Neural progenitor cell (in vitro differentiated cells): ENCODE results near the gene MYH2.

Experiments
- EZH2 ChIP-seq: fragments of 200-600 bp; sonication (generic); IDR thresholded peaks from 2 replicates; pipeline ENCODE4 v1.6.1; 2017; ENCODE audit warnings: antibody characterized with exemption, mild to moderate bottlenecking, moderate library complexity
- TF ChIP-seq, protein P1 (sequence below): fragments of 200-600 bp; sonication (generic); IDR thresholded peaks from 2 replicates; pipeline ENCODE4 v1.5.1; 2017; ENCODE audit warnings: antibody characterized with exemption, mild to moderate bottlenecking

DNA sequence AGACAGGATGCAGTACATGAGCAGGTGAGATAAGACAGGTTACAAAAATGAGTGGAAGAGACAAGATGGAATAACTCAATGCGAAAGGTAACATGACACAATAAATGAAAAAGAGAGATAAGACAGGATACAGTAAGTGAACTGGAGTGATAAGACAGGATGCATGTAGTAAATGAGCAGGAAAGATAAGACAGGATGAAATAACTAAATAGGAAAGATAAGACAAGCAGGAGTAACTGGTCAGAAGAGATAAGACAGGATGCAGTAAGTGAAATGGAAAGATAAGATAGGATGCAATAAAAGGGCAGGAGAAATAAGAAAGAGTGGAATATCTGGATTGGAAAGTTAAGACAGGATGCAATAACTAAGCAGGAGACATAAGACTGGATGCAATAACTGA is 71.8 kb downstream of the MYH2 start:
- TF ChIP-seq, protein P1, sequence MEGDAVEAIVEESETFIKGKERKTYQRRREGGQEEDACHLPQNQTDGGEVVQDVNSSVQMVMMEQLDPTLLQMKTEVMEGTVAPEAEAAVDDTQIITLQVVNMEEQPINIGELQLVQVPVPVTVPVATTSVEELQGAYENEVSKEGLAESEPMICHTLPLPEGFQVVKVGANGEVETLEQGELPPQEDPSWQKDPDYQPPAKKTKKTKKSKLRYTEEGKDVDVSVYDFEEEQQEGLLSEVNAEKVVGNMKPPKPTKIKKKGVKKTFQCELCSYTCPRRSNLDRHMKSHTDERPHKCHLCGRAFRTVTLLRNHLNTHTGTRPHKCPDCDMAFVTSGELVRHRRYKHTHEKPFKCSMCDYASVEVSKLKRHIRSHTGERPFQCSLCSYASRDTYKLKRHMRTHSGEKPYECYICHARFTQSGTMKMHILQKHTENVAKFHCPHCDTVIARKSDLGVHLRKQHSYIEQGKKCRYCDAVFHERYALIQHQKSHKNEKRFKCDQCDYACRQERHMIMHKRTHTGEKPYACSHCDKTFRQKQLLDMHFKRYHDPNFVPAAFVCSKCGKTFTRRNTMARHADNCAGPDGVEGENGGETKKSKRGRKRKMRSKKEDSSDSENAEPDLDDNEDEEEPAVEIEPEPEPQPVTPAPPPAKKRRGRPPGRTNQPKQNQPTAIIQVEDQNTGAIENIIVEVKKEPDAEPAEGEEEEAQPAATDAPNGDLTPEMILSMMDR = no peak
- no peak for TF ChIP-seq EZH2
